Vagina (tissue), 2 donors: Measurements from ENCODE around the gene CENPQ.

Experiments
- POLR2A ChIP-seq, 2 donors: fragments of 450-650 bp; IDR thresholded peaks; one replicate each; pipeline ENCODE4 v1.6.1; 2017; ENCODE audit warnings: antibody characterized with exemption in 2 of 2, mild to moderate bottlenecking in 2 of 2, moderate library complexity in 2 of 2
- POLR2AphosphoS5 ChIP-seq, 2 donors: sonication (generic); formaldehyde crosslinking; IDR thresholded peaks; one replicate each; pipeline ENCODE4 v1.9.0; 2017; ENCODE audit warnings: antibody characterized with exemption in 2 of 2, mild to moderate bottlenecking in 2 of 2, low read depth in 1 of 2; ENCODE audit not compliant: insufficient read depth in 1 of 2
- TF ChIP-seq, protein P1 (sequence below), 3 experiments: fragments of 450-650 bp in 2 of 3; fragments of 200-600 bp in 1 of 3; sonication (generic) in 1 of 3; IDR thresholded peaks; one replicate each; pipeline ENCODE4 v1.5.1; 2017 to 2019; ENCODE audit warnings: antibody characterized with exemption in 3 of 3, mild to moderate bottlenecking in 2 of 3, moderate library complexity in 2 of 3

- TF ChIP-seq POLR2A (IDR thresholded peaks at IDR 0.05), result no peak
- TF ChIP-seq, protein P1, sequence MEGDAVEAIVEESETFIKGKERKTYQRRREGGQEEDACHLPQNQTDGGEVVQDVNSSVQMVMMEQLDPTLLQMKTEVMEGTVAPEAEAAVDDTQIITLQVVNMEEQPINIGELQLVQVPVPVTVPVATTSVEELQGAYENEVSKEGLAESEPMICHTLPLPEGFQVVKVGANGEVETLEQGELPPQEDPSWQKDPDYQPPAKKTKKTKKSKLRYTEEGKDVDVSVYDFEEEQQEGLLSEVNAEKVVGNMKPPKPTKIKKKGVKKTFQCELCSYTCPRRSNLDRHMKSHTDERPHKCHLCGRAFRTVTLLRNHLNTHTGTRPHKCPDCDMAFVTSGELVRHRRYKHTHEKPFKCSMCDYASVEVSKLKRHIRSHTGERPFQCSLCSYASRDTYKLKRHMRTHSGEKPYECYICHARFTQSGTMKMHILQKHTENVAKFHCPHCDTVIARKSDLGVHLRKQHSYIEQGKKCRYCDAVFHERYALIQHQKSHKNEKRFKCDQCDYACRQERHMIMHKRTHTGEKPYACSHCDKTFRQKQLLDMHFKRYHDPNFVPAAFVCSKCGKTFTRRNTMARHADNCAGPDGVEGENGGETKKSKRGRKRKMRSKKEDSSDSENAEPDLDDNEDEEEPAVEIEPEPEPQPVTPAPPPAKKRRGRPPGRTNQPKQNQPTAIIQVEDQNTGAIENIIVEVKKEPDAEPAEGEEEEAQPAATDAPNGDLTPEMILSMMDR (IDR thresholded peaks at IDR 0.05), result no peak
- TF ChIP-seq POLR2AphosphoS5 (IDR thresholded peaks at IDR 0.05; ENCODE audit: insufficient read depth in 1 of 2, low read depth in 1 of 2), result no peak
These were observed 65.4 kb downstream of the CENPQ start for GRCh38 chr6:49528571-49528970.
